Measurements from ENCODE around the gene UGT1A9.

DNA sequence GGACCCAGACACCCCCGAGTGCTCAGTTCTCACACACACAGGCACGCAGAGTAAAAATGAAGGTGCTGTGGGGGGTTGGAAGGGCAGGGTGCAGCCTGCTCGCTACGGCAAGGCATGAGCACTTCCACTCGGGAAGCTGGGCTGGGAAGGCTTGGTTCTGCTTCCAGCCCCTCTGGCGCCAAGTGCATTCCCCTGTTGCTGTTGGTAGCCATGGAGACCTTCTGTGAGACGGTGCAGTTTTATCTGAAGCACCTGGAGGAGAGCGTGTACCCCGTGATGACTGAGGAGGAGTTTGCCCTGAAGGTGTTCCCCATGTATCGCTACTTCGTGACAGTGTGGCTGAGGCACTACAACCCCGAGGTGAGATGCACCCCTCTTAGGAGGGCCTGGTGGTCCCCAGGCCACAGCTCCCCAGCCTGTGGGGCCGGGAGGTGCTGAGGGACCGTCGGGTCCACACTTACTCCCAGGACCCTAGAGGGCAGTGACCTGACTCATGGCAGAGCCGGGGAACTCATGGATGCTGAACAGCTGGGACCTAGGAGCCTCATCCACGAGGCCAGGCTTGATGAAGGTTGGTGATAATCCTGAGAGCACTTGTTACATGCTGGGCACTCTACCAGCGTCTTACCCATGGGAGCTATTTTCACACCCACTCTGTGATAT, 121.9 kb downstream of the UGT1A9 start:
- TF ChIP-seq POLR2A (IDR thresholded peaks at IDR 0.05) = no peak
- TF ChIP-seq, protein P1, sequence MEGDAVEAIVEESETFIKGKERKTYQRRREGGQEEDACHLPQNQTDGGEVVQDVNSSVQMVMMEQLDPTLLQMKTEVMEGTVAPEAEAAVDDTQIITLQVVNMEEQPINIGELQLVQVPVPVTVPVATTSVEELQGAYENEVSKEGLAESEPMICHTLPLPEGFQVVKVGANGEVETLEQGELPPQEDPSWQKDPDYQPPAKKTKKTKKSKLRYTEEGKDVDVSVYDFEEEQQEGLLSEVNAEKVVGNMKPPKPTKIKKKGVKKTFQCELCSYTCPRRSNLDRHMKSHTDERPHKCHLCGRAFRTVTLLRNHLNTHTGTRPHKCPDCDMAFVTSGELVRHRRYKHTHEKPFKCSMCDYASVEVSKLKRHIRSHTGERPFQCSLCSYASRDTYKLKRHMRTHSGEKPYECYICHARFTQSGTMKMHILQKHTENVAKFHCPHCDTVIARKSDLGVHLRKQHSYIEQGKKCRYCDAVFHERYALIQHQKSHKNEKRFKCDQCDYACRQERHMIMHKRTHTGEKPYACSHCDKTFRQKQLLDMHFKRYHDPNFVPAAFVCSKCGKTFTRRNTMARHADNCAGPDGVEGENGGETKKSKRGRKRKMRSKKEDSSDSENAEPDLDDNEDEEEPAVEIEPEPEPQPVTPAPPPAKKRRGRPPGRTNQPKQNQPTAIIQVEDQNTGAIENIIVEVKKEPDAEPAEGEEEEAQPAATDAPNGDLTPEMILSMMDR (IDR thresholded peaks at IDR 0.05) = no peak
- no peak for TF ChIP-seq POLR2AphosphoS5 (IDR thresholded peaks at IDR 0.05; ENCODE audit: insufficient read depth in 1 of 2, low read depth in 1 of 2)

All from vagina (tissue), 2 donors.